GM21447 (cell line): ENCODE measurements around the gene MEGF6.

ENCODE experiments used
- ATAC-seq: cut with Tn5 transposase; IDR thresholded peaks from one replicate; pipeline ENCODE4 v1.9.1; 2021; ENCODE audit not compliant: unreplicated experiment

The MEGF6 gene

GRCh38 chr1:3472088-3472850 lies 139.0 kb downstream of the MEGF6 start:
- ATAC-seq = no peak

- ATAC-seq = no peak
These were observed 139.8 kb downstream of the MEGF6 start for GRCh38 chr1:3471356-3472087.

- ATAC-seq = no peak
These were observed 140.5 kb downstream of the MEGF6 start for GRCh38 chr1:3470650-3471355.

GRCh38 chr1:3469849-3470649 lies 141.3 kb downstream of the MEGF6 start:
- ATAC-seq = no peak

- no peak for ATAC-seq
These were observed 142.0 kb downstream of the MEGF6 start for GRCh38 chr1:3469104-3469848.

- ATAC-seq = no peak
These were observed 142.8 kb downstream of the MEGF6 start for GRCh38 chr1:3468236-3469103.

- no peak for ATAC-seq
These were observed 143.9 kb downstream of the MEGF6 start for GRCh38 chr1:3467096-3468036.

GRCh38 chr1:3466366-3467075 lies 144.8 kb downstream of the MEGF6 start:
- no peak for ATAC-seq

- ATAC-seq = no peak
These were observed 145.4 kb downstream of the MEGF6 start for GRCh38 chr1:3465935-3466321.

GRCh38 chr1:3465091-3465934 lies 146.0 kb downstream of the MEGF6 start:
- ATAC-seq = no peak

- ATAC-seq = no peak
These were observed 146.7 kb downstream of the MEGF6 start for GRCh38 chr1:3464649-3465025.

GRCh38 chr1:3463891-3464648 lies 147.2 kb downstream of the MEGF6 start:
- no peak for ATAC-seq

GRCh38 chr1:3463408-3463863 lies 147.9 kb downstream of the MEGF6 start:
- no peak for ATAC-seq

GRCh38 chr1:3463013-3463385 lies 148.3 kb downstream of the MEGF6 start:
- no peak for ATAC-seq

GRCh38 chr1:3462356-3463012 lies 148.8 kb downstream of the MEGF6 start:
- no peak for ATAC-seq

GRCh38 chr1:3461934-3462275 lies 149.4 kb downstream of the MEGF6 start:
- ATAC-seq = no peak
